ENCODE data around the gene ATPAF1. TPM values are rescaled to one million over a fixed set of nuclear protein-coding genes. Genes with fewer than 3 reads are reported as not detected.

ATPAF1 gene
- total and polyA plus RNA-seq, 10 of the 15 experiments (the other 5 are each of a cell fraction or from before 2014, with no cell fraction given) = 15.2 to 93.5 (median 48.4) TPM

- TF ChIP-seq SP1 (IDR thresholded peaks at IDR 0.05; ENCODE audit: low read depth, low read length) (no peak), IRF5 (IDR thresholded peaks at IDR 0.05; ENCODE audit: borderline replicate concordance) (no peak), ZZZ3 (IDR thresholded peaks at IDR 0.05; ENCODE audit: control insufficient read depth, insufficient read length, low read depth) (no peak), USF2 (IDR thresholded peaks at IDR 0.05; ENCODE audit: borderline replicate concordance, low read depth, low read length) (no peak), ZBTB11 (CRISPR knock-in tag; IDR thresholded peaks at IDR 0.05) (peak; percentile 93), GATAD2B (conservative IDR thresholded peaks at IDR 0.05; ENCODE audit: low read depth) (peak; percentile 96), MXI1 (IDR thresholded peaks at IDR 0.05; ENCODE audit: low read depth, low read length) (0 out of 2 replicates have a peak, but pooled peaks have one; percentile 14), HDGF (IDR thresholded peaks at IDR 0.05) (no peak), E2F4 (IDR thresholded peaks at IDR 0.05; ENCODE audit: low read depth, low read length) (no peak), FOS (IDR thresholded peaks at IDR 0.05; ENCODE audit: borderline replicate concordance, extremely low read depth, insufficient read length) (no peak), RBBP5 (conservative IDR thresholded peaks at IDR 0.05) (no peak), YY1 (IDR thresholded peaks at IDR 0.05; ENCODE audit: low read depth, low read length) (peak; percentile 90)
Observed at GRCh38 chr1:46667782-46668760, at the start of gene ATPAF1 (continued).
